ENCODE data around the gene PRIM1. TPM values are rescaled to one million over a fixed set of nuclear protein-coding genes. Genes with fewer than 3 reads are reported as not detected.

The PRIM1 gene
- total and polyA plus RNA-seq, 2 of the 13 experiments (the other 11 are each of a cell fraction or from before 2014, with no cell fraction given): 30.0 to 47.3 TPM

Other genes with a start within 250 kb of the PRIM1 start
- gene RBMS2, start 230.5 kb downstream of the PRIM1 start, total RNA-seq (2016; rRNA removed; fragmentation: Illumina TruSeq; extraction: Trizol): 0.53 and 0.81 TPM in 2 replicates
- gene RBMS2, start 230.5 kb downstream of the PRIM1 start, polyA plus RNA-seq (2011; rRNA removed): 6.0 and 7.4 TPM in 2 replicates
- gene BAZ2A, start 122.0 kb downstream of the PRIM1 start, total RNA-seq (2016; rRNA removed; fragmentation: Illumina TruSeq; extraction: Trizol): 21.8 and 25.5 TPM in 2 replicates
- gene BAZ2A, start 122.0 kb downstream of the PRIM1 start, polyA plus RNA-seq (2011; rRNA removed): 63.5 and 73.5 TPM in 2 replicates
- 1,051 and 1,399 TPM in 2 replicates for gene ATP5F1B, start 106.3 kb downstream of the PRIM1 start, total RNA-seq (2016; rRNA removed; fragmentation: Illumina TruSeq; extraction: Trizol)
- gene ATP5F1B, start 106.3 kb downstream of the PRIM1 start, polyA plus RNA-seq (2011; rRNA removed): 985 and 1,180 TPM in 2 replicates
- 159 and 290 TPM in 2 replicates for gene PTGES3, start 64.0 kb downstream of the PRIM1 start, total RNA-seq (2016; rRNA removed; fragmentation: Illumina TruSeq; extraction: Trizol)
- 43.7 and 54.4 TPM in 2 replicates for gene PTGES3, start 64.0 kb downstream of the PRIM1 start, polyA plus RNA-seq (2011; rRNA removed)
- 1,700 and 2,295 TPM in 2 replicates for gene NACA, start 27.0 kb downstream of the PRIM1 start, total RNA-seq (2016; rRNA removed; fragmentation: Illumina TruSeq; extraction: Trizol)
- gene NACA, start 27.0 kb downstream of the PRIM1 start, polyA plus RNA-seq (2011; rRNA removed): 688 and 799 TPM in 2 replicates
- 0.46 and 0.95 TPM in 2 replicates for gene HSD17B6, start 11.0 kb upstream of the PRIM1 start, total RNA-seq (2016; rRNA removed; fragmentation: Illumina TruSeq; extraction: Trizol)
- 1.8 and 2.6 TPM in 2 replicates for gene HSD17B6, start 11.0 kb upstream of the PRIM1 start, polyA plus RNA-seq (2011; rRNA removed)
- gene SDR9C7, start 182.1 kb upstream of the PRIM1 start, total RNA-seq (2016; rRNA removed; fragmentation: Illumina TruSeq; extraction: Trizol): not detected in 2 replicates
- gene SDR9C7, start 182.1 kb upstream of the PRIM1 start, polyA plus RNA-seq (2011; rRNA removed): 0.04 TPM in 1 of 2 replicates, not detected in the other
- gene RDH16, start 205.3 kb upstream of the PRIM1 start, total RNA-seq (2016; rRNA removed; fragmentation: Illumina TruSeq; extraction: Trizol): 0.07 and 0.13 TPM in 2 replicates
- 0.05 TPM in 2 replicates for gene RDH16, start 205.3 kb upstream of the PRIM1 start, polyA plus RNA-seq (2011; rRNA removed)